Eye (tissue), 1 donor: ENCODE measurements around the gene CASTOR1.
A peak's percentile ranks its signal among the peaks of the same experiment; 100 is the strongest.

Source experiments
- DNase-seq: peaks from one replicate; pipeline ENCODE4 v3.0.0-alpha.2; 2015

The CASTOR1 gene

DNA sequence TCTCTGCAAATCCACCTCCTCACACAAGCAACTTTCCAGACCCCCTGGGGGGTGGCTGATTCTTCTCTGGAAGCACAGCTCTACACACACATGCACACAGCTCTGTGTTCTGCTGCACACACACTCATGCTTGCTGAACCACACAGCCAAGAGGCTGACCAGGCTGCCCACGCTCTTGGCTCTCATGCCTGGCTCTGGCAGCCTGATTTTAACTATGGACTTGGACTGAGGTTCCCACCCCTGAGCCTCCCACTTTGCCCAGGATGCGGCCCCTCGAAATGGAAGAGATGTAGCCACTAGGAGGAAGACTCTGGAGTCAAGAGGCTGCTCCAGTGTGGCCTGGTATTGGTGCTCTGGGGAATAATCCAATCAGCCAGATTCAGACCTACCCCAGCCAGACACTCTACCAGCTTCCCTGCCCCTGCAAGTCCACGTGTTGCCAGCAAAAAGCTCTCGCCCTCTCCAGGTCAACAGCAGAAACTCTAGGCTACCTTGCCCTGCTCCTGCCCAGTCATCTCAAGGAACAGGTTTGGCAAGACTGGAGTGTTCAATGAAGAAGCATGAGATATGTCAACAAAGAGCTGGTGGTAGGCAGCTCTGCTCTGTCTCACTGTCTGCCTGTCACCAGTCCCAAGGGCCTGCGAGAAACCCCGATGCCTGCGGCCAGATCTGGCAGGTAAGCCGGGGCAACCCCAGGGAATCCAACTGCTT, 8.8 kb upstream of the CASTOR1 start:
- no peak for DNase-seq

GRCh38 chr22:30297276-30297990, 8.1 kb upstream of the CASTOR1 start:
- DNase-seq, result no peak

GRCh38 chr22:30296833-30297232, 7.5 kb upstream of the CASTOR1 start:
- no peak for DNase-seq

- DNase-seq, result no peak
Measured at GRCh38 chr22:30296324-30296723, 7.0 kb upstream of the CASTOR1 start.

GRCh38 chr22:30295576-30295975, 6.3 kb upstream of the CASTOR1 start:
- no peak for DNase-seq

- no peak for DNase-seq
Measured at GRCh38 chr22:30294830-30295229, 5.5 kb upstream of the CASTOR1 start.

- no peak for DNase-seq
Measured at GRCh38 chr22:30294066-30294465, 4.8 kb upstream of the CASTOR1 start.

GRCh38 chr22:30293026-30293425, 3.7 kb upstream of the CASTOR1 start:
- no peak for DNase-seq

- no peak for DNase-seq
Measured at GRCh38 chr22:30292069-30292970, 3.0 kb upstream of the CASTOR1 start.

DNA sequence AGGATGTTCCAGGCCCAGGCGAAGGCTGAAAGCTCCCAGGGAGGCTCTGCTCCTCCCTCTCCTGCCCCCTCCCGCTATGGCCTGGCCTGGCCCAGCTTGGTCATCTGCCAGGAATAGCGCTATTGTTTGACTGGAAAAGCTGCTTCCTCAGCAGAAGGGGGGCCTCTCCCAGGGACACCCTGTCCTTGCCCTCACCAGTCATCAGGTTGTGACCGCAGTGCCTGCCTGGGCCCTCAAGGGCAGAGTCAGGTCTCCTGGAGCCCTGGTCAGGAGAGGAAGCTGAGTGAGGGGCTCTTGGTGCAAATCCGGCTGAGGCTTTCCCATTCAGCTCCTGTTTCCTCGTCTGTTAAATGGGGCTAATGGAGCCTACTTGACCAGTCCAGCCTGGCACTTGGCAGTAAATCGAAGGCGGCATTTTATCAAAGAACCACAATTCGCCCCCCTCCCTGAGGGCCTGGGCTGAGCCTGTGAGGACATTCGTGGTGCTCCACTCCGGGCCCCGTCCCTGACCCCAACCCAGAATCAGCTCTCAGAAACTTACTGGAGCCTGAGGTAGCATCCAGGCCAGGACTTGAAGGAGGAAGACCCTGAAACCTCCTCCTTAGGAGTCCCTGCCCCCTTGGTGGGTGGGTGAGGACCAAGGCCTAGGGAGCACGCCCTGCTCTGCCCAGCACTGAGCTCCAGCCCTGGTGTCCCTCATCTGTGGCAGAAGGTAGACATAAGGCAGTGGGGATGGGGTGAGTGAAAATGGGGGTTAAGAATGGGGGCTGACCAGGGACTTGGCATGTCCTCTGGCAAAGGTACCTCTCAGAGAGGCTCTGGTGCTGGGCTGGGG, 2.0 kb upstream of the CASTOR1 start:
- DNase-seq, result peak; percentile 57

DNA sequence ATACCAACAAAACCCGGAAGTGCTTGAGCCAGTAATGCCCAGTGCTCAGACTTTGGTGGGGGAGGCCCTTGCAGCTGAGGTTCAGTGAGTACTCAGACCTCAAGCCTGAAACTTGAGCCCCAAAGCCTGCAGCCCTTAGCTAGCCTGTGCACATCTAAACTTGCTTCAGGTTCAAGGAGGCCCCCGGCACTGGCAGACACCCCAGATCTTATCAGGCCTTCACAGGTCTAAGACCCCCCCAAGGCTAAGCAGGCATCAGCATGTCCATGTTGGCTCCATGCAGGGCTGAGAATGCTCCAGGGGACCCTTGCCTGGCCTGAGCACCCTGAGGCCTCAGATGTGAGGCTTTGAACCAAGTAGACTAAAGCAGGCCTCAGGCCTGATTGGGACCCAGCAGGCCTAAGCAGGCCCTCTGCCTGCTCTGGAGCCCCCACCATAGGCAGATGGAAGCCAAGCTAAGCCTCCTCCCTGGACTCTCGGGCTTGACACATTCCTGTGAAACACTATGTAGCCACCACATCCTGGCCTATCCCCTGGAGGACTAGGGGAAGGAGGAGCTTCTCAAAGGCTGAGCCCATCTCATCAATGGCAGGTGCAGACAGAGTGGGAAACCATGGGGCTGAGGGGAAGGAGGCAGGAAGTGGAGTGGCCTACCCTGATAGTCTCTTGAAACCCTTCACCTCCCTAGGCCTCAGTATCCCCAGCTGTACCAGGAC, 1.2 kb upstream of the CASTOR1 start:
- peak; percentile 51 for DNase-seq

DNA sequence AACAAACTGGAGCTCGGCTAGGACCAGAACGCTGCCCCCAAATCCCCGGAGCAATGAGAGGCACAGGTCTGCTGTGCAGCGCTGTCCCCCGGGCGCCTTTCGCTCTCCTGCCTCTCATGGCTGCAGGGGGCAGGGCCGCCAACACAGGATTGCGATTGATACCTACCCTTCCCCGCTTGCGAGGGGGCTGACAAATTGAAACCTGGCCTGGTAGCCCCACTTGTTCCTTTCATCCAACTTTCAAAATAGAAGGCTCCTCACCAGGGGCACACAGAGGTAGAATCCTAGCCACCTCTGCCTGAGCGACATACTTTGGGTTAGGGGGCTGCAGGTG, 642 bp upstream of the CASTOR1 start:
- no peak for DNase-seq

- DNase-seq, result no peak
Measured at GRCh38 chr22:30288419-30289140, 725 bp downstream of the CASTOR1 start.

DNA sequence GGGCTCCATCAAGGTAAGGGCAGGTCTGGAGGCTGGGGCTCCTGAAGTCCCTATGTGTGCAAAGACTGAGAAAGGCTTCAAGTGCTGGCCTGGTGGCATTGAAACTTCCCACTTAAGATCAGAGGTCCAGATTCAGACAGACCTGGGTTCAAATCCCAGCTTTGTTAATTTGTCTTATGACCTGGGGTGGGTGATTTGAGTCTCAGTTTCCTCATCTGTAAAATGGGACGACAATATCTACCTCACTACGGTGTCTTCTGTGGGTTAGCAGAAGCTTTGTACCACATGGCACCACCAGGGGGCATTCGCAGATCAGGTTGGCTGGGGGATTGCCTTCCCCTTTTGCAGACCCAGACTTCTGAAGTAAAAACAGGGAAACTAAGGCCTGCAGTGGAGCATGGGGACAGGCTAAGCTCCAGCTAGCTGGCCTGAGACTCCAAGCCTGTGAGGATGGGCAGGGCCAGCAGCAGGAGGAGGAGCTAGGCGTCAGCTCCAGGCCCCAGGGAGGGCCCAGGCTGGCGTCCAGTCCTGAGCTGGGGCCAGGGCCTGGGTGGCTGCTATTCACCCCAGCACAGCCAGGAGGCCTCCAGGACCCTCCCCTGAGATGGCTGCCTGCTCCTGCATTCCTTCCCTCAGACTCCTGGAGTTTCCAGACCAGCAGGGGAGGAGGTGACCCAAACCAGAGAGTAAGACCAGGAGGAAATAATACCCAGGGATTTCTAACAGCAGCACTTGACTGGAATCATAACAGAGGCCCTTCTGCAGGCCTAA, 1.5 kb downstream of the CASTOR1 start:
- peak; percentile 91 for DNase-seq

GRCh38 chr22:30286813-30287647, 2.3 kb downstream of the CASTOR1 start:
- DNase-seq, result peak; percentile 72

DNA sequence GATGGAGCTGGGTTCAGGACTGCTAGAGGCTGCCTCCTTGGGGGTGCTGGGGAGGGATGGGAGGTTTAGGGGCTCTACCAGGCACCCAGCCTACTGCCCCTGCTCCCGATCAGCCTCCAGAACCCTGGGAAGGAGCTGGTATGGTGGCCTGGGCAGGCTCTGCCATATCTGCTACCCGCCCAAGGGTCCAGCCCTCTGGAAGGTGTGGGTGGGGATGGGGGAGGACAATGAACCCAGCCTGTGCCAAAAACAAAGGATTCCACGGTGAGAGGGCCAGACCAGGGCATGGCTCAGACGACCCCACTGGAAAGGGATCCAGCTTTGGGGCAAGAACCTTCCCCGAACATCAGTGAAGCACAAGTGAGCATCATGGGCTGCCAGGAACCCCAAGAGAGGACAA, 3.0 kb downstream of the CASTOR1 start:
- no peak for DNase-seq

DNA sequence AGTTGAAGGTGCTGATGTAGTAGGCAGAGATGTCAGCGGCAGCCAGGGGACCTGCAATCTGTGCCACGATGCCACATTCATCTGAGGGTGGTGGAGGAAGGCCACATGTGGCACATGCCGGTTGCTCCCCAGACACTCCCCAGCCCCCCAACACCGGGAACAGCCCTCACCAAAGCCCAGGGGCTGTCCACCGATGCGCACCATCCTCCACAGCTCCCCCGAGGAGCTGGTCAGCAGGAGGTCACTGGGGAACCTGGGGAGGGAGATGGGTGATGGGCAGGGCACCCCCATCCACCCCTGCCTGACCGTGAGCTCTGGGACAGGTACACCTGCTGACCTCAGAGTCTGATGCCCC, 3.5 kb downstream of the CASTOR1 start:
- DNase-seq, result no peak

DNA sequence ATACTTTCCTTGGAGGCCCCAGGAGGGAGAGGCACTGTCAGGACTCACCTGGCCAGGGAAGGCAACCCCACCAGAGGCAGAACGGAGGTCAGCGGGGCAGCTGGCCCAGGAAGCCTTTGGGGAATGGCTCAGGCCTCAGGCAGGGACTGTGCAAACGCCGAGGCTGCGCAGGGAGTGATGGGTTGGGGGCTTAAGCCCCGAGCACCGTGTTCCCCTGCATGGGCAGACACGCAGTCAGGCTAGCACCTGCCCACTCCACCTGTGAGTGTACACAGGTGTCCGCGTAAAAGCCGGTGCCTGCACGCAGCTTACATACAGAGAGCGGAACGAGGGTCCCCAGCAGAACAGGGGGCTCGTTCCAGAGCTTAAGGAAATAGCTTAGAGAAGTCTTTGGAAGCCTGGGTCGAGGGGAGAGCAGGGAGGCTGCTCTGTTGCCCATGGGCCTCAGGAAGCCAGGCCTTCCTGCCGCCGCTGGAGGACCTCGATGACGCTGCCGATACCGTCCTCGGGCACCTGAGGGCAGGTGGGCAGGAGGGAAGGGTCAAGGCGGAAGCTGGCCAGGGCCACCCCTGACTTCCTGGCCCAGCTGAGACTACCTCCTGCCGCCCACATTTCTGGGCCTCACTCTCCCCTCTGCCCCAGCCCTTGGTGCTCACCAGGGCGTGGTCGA, 4.0 kb downstream of the CASTOR1 start:
- no peak for DNase-seq

DNA sequence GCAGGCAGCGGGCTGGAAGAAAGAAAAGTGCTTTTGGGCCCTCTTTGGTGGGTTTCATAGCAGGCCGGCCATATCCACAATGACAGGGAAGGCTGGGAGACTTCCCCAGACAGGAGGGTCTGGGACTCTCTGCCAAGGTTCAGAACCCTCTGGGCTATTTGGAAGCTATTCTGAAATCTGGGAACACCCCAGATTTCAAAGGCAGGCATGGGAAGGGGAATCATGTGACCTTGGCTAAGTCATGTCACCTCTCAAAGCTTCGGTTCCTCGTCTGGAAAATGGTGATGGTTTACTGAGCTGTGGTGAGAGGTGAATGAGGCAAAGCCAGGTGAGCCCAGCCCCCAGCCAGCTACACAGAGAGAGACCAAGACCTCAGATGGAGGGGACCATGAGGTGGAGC, 4.6 kb downstream of the CASTOR1 start:
- DNase-seq, result no peak
